ENCODE measurements around the gene PDCD6IP. TPM values are rescaled to one million over a fixed set of nuclear protein-coding genes. Genes with fewer than 3 reads are reported as not detected.

The PDCD6IP gene
- total and polyA plus RNA-seq, 7 donors, result 51.1 to 125 (median 97.6) TPM

DNA sequence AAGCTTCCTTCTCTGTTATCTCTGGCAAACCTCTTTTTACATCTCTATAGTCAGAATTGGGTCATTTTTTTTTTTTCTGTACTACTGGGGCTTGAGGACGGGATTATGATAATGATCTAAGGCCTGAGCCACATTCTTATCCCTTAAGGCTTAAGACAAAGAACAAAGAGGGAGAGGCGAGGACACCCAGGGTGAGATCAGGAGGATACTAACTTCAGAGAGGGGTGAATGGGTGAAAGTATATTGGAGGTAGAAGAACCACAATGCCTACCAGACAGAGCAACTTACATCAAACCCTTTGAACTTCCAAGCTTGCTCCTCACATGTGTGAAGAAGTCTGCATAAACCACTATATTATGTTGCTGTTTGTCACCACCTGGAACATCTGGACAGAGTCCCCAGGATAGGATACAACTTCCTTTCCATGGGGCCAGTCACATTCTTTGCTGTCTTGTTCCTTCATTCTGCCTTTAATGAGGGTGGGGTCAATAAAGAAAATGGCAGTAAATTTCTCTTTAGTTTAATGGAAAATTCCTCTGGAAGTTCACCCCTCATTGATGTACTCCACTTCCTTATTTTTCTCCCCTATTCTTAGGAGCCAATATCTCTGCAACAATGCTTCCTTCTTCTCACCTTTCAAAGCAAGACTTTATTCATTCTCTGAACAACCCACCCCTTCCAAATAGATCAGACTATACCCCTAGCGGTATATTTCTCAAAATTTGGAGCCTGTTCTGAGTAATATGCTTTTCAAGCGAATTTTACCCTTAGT, 9.1 kb upstream of the PDCD6IP start:
- intact Hi-C loops (cut with DNase I), result no loop called here
- WGBS, 2 donors, result 75 to 79% methylated on average over 4 of the region's 4 CpGs
- H3K36me3 ChIP-seq, result no peaks in the 10 kb centered on the region
- TF ChIP-seq, protein P1, sequence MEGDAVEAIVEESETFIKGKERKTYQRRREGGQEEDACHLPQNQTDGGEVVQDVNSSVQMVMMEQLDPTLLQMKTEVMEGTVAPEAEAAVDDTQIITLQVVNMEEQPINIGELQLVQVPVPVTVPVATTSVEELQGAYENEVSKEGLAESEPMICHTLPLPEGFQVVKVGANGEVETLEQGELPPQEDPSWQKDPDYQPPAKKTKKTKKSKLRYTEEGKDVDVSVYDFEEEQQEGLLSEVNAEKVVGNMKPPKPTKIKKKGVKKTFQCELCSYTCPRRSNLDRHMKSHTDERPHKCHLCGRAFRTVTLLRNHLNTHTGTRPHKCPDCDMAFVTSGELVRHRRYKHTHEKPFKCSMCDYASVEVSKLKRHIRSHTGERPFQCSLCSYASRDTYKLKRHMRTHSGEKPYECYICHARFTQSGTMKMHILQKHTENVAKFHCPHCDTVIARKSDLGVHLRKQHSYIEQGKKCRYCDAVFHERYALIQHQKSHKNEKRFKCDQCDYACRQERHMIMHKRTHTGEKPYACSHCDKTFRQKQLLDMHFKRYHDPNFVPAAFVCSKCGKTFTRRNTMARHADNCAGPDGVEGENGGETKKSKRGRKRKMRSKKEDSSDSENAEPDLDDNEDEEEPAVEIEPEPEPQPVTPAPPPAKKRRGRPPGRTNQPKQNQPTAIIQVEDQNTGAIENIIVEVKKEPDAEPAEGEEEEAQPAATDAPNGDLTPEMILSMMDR (IDR thresholded peaks at IDR 0.05), result no peak
- TF ChIP-seq EP300 (IDR thresholded peaks at IDR 0.05) (no peak), POLR2AphosphoS5 (IDR thresholded peaks at IDR 0.05) (no peak), POLR2A (IDR thresholded peaks at IDR 0.05) (no peak)
- no peaks in the 10 kb centered on the region for H3K9me3 ChIP-seq
- no peak overlapping the region for H3K4me3 ChIP-seq
- H3K27me3 ChIP-seq, result no peaks in the 10 kb centered on the region
- H3K27ac ChIP-seq, result no peak overlapping the region
- no peak for DNase-seq
- peaks cover 0 to 4% (median 2%) of the 10 kb centered on the region in 4 donors for H3K4me1 ChIP-seq

DNA sequence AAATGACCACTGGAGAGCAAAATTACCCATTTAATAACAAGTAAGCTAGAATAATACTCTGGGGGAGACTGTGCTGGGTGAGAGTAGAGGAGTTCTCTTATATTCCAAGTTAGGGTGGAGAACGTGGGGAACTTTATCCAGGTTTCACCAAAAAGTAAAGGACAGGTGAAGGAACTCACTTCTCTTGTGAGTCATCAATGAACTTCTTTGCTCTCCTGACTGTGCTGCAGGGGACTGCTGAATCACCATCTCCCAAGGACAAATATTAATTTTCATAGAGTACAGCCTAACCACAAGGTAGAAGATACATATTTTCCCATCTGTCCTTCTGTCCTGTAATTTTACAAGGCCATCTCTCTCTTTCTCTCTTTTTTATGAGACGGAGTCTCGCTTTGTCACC, 8.3 kb upstream of the PDCD6IP start:
- WGBS, 2 donors, result 93 to 94% methylated on average over 3 of the region's 3 CpGs
- H3K9me3 ChIP-seq, result no peaks in the 10 kb centered on the region
- TF ChIP-seq, protein P1 (IDR thresholded peaks at IDR 0.05), result no peak
- TF ChIP-seq EP300 (IDR thresholded peaks at IDR 0.05) (no peak), POLR2AphosphoS5 (IDR thresholded peaks at IDR 0.05) (no peak), POLR2A (IDR thresholded peaks at IDR 0.05) (no peak)
- intact Hi-C loops (cut with DNase I), result no loop called here
- no peaks in the 10 kb centered on the region for H3K36me3 ChIP-seq
- H3K27ac ChIP-seq, result no peak overlapping the region
- peaks cover 0 to 4% (median 2%) of the 10 kb centered on the region in 4 donors for H3K4me1 ChIP-seq
- no peaks in the 10 kb centered on the region for H3K27me3 ChIP-seq
- no peak overlapping the region for H3K4me3 ChIP-seq
- DNase-seq, result no peak

DNA sequence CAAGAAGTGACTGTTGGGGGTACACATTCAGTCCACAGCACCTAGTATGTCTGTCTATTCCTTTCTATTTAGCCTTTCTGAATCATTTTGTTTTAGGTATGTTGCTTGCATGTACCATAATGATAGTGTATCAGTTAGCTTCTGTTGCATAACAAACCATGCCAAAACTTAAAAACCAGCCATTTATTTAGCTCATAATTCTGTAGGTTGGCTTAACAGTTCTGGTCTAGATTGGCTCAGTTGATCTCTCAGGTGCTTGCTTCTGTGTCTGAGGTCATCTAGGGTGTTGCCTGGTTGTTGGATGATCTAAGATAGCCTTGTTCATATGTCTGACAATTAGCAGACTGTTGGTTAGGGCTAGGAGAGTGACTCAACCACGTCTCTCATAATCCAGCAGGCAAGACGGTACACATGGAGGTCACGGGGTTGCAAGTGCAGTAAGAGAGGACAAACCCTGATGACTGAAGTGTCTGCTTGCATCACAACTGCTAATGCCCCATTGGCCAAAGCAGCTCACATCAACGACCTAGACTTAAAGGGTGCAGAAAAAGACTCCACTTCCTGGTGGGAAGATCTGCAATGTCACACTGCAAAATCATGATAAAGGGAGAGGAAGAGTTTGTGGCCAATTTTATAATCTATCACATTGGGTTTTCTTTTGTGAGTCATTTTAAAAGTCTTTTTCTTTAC, 6.8 kb upstream of the PDCD6IP start:
- Histone ChIP-seq H3K27me3 (no peaks in the 10 kb centered on the region), H3K4me1 (peaks cover 0 to 4% (median 2%) of the 10 kb centered on the region in 4 donors), H3K36me3 (no peaks in the 10 kb centered on the region), H3K4me3 (no peak overlapping the region), H3K27ac (no peak overlapping the region), H3K9me3 (no peaks in the 10 kb centered on the region)
- TF ChIP-seq POLR2A (IDR thresholded peaks at IDR 0.05), result no peak
- TF ChIP-seq POLR2AphosphoS5 (IDR thresholded peaks at IDR 0.05), result no peak
- TF ChIP-seq, protein P1 (IDR thresholded peaks at IDR 0.05), result no peak
- TF ChIP-seq EP300 (IDR thresholded peaks at IDR 0.05), result no peak
- DNase-seq, result no peak
- 49 to 58% methylated on average over 4 of the region's 4 CpGs for WGBS, 2 donors
- intact Hi-C loops (cut with DNase I), result no loop called here

DNA sequence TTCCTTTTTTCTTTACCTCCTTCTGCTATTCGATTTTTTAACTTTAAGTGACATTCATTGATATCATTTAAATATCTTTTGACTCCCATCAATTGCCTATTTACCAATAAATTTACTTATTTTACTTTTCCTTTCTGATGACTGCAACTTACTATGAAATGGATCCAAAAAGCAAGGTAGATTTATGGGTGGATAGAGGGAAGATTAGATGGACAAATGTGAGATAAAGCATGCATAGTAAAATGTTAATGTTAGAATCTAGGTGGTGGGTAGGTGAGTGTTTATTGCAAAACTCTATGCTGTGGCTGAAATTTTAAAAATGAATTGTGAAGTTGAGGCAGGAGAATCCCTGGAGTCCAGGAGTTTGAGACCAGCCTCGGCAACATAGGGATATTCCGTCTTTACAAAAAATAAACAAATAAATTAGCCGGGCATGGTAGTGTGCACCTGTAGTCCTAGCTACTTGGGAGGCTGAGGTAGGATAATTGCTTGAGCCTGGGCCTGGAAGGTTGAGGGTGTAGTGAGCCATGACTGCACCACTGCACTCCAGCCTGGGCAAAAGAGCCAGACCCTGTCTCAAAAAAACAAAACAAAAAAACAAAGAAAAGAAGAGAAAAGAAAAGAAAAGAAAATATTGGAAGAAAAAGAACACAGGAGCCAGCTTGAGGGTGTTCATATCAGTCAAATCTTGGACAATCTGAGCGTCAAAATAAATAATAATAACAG, 6.1 kb upstream of the PDCD6IP start:
- intact Hi-C loops (cut with DNase I), result no loop called here
- Histone ChIP-seq H3K4me3 (no peak overlapping the region), H3K9me3 (no peaks in the 10 kb centered on the region), H3K27ac (no peak overlapping the region), H3K36me3 (no peaks in the 10 kb centered on the region), H3K4me1 (peaks cover 0 to 3% (median under 1%) of the 10 kb centered on the region in 4 donors), H3K27me3 (no peaks in the 10 kb centered on the region)
- no peak for DNase-seq
- WGBS, 2 donors, result 79 to 80% methylated on average over 5 of the region's 5 CpGs
- TF ChIP-seq, protein P1 (IDR thresholded peaks at IDR 0.05), result no peak
- TF ChIP-seq POLR2A (IDR thresholded peaks at IDR 0.05) (no peak), EP300 (IDR thresholded peaks at IDR 0.05) (no peak), POLR2AphosphoS5 (IDR thresholded peaks at IDR 0.05) (no peak)
